Measurements from ENCODE around the gene LRRIQ3. TPM values are rescaled to one million over a fixed set of nuclear protein-coding genes. Genes with fewer than 3 reads are reported as not detected.

LRRIQ3 gene
- total and polyA plus RNA-seq, 2 donors (not counting 3 experiments of a cell fraction or from before 2014, with no cell fraction given), result 0.21 to 1.1 TPM

DNA sequence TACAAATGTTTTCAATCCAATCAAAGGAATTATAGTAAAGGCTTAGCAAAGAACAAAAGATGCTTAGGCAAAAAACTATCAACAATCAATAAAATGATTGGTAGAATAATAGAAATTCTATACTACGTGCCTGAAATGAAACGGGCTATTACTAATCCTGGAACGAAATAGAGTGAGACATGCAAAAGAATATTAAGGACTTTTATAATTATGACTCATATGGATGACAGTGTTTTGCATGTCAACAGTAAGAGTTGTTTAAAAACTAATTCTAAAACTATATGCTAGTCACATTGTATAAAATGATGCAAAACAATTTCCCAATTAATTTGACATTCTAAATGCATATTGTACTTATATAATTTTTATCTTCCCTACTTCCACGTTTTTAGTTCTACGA lies 35.6 kb downstream of the LRRIQ3 start:
- no peaks in the 10 kb centered on the region for H3K36me3 ChIP-seq (ENCODE audit: control insufficient read depth in 2 of 2, extremely low read depth in 1 of 2, insufficient read depth in 2 of 2, low read length in 2 of 2)
- intact Hi-C loops (cut with micrococcal nuclease) (no loop called here), dilution Hi-C loops (cut with MboI; ENCODE audit: extremely low pct_ligation_motif_present, low sequenced_read_pairs) (no loop called here)
- no peak overlapping the region for H3K4me2 ChIP-seq (ENCODE audit: insufficient read depth, low read length)
- H3K4me1 ChIP-seq (ENCODE audit: control insufficient read depth, extremely low read depth, insufficient read depth, low read length), result no peaks in the 10 kb centered on the region
- ChIA-PET POLR2A (no interaction called here), CTCF (no interaction called here)
- no peaks in the 10 kb centered on the region for H3K9me3 ChIP-seq (replicated peaks; ENCODE audit: control insufficient read depth, insufficient read depth, low read length)
- H3K9ac ChIP-seq (replicated peaks; ENCODE audit: extremely low read depth, insufficient read depth, low read length), result no peak overlapping the region
- H4K20me1 ChIP-seq (replicated peaks; ENCODE audit: control insufficient read depth, extremely low read depth, insufficient read depth, low read length), result no peaks in the 10 kb centered on the region
- no peak overlapping the region for H3K4me3 ChIP-seq (replicated peaks in 1 of 3; ENCODE audit: insufficient read depth in 1 of 3, low read depth in 1 of 3, low read length in 3 of 3)
- TF ChIP-seq, protein P1, sequence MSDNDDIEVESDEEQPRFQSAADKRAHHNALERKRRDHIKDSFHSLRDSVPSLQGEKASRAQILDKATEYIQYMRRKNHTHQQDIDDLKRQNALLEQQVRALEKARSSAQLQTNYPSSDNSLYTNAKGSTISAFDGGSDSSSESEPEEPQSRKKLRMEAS (IDR thresholded peaks at IDR 0.05; ENCODE audit: insufficient read depth, insufficient read length), result no peak
- TF ChIP-seq, protein P2, sequence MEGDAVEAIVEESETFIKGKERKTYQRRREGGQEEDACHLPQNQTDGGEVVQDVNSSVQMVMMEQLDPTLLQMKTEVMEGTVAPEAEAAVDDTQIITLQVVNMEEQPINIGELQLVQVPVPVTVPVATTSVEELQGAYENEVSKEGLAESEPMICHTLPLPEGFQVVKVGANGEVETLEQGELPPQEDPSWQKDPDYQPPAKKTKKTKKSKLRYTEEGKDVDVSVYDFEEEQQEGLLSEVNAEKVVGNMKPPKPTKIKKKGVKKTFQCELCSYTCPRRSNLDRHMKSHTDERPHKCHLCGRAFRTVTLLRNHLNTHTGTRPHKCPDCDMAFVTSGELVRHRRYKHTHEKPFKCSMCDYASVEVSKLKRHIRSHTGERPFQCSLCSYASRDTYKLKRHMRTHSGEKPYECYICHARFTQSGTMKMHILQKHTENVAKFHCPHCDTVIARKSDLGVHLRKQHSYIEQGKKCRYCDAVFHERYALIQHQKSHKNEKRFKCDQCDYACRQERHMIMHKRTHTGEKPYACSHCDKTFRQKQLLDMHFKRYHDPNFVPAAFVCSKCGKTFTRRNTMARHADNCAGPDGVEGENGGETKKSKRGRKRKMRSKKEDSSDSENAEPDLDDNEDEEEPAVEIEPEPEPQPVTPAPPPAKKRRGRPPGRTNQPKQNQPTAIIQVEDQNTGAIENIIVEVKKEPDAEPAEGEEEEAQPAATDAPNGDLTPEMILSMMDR (IDR thresholded peaks at IDR 0.05; ENCODE audit: extremely low read depth in 1 of 2, insufficient read depth in 1 of 2, low read depth in 1 of 2, low read length in 2 of 2), result no peak
- TF ChIP-seq MYC (IDR thresholded peaks at IDR 0.05; ENCODE audit: low read depth, low read length), result no peak
- TF ChIP-seq POLR2A (IDR thresholded peaks at IDR 0.05; ENCODE audit: low read depth, low read length), result no peak
- TF ChIP-seq FOS (IDR thresholded peaks at IDR 0.05; ENCODE audit: borderline replicate concordance, insufficient read depth, low read length), result no peak
- TF ChIP-seq GATA2 (IDR thresholded peaks at IDR 0.05; ENCODE audit: insufficient read depth, insufficient read length, low read depth, low read length), result no peak
- no peak for TF ChIP-seq EZH2 (IDR thresholded peaks at IDR 0.05; ENCODE audit: borderline replicate concordance, low read depth, low read length, severe bottlenecking)
- no peak for TF ChIP-seq POLR2AphosphoS5 (IDR thresholded peaks at IDR 0.05; ENCODE audit: insufficient read depth, low read depth, low read length)
- TF ChIP-seq JUN (IDR thresholded peaks at IDR 0.05; ENCODE audit: borderline replicate concordance, insufficient read depth, insufficient read length, low read depth), result no peak
- H3K27ac ChIP-seq (ENCODE audit: insufficient read depth, low read depth, low read length), result no peak overlapping the region
- H3K79me2 ChIP-seq (ENCODE audit: control insufficient read depth, insufficient read depth, low read length), result no peaks in the 10 kb centered on the region
- BruUV-seq (replicated peaks), result no TSS peak
- no peaks in the 10 kb centered on the region for H3K9me1 ChIP-seq (replicated peaks; ENCODE audit: control insufficient read depth, extremely low read depth, insufficient read depth, low read length)
- no peaks in the 10 kb centered on the region for H3K27me3 ChIP-seq (ENCODE audit: control insufficient read depth in 2 of 2, insufficient read depth in 2 of 2, low read length in 2 of 2)
- FAIRE-seq (no peak), DNase-seq (ENCODE audit: low read depth, low spot score) (no peak)
- H2AFZ ChIP-seq (ENCODE audit: low read depth, low read length), result no peak overlapping the region
